ENCODE measurements around the gene MYF5. TPM values are rescaled to one million over a fixed set of nuclear protein-coding genes. Genes with fewer than 3 reads are reported as not detected.

MYF5 gene
- total and polyA plus RNA-seq, 9 of the 15 experiments (the other 6 are each of a cell fraction or from before 2014, with no cell fraction given), result not detected

- no peak for TF ChIP-seq PTTG1 (tag; IDR thresholded peaks at IDR 0.05; ENCODE audit: low read depth)
Observed at GRCh38 chr12:80711866-80712265, 4.8 kb upstream of the MYF5 start (continued).

- no peaks in the 10 kb centered on the region for H3K4me1 ChIP-seq (replicated peaks in 1 of 2; ENCODE audit: control insufficient read depth in 2 of 2, insufficient read depth in 2 of 2, low read length in 2 of 2)
- H3K9me3 ChIP-seq (replicated peaks; ENCODE audit: control insufficient read depth, insufficient read depth, low read depth, low read length), result no peaks in the 10 kb centered on the region
- no peak overlapping the region for H3K9ac ChIP-seq (ENCODE audit: insufficient read depth in 1 of 2, low read depth in 2 of 2, low read length in 2 of 2)
- no peak for TF ChIP-seq PHF8 (IDR thresholded peaks at IDR 0.05; ENCODE audit: borderline replicate concordance, low read length)
- TF ChIP-seq SMAD1 (IDR thresholded peaks at IDR 0.05; ENCODE audit: low read depth, low read length, partially characterized antibody), result no peak
- no peak for TF ChIP-seq AFF4 (CRISPR knock-in tag; IDR thresholded peaks at IDR 0.05)
- TF ChIP-seq NCOR1 (IDR thresholded peaks at IDR 0.05), result no peak
- no peak for TF ChIP-seq JUN (IDR thresholded peaks at IDR 0.05; ENCODE audit: borderline replicate concordance, low read depth, low read length)
- TF ChIP-seq JUN (CRISPR knock-in tag; IDR thresholded peaks at IDR 0.05; ENCODE audit: borderline replicate concordance), result no peak
- no peak for TF ChIP-seq ZC3H4 (CRISPR knock-in tag; IDR thresholded peaks at IDR 0.05; ENCODE audit: borderline replicate concordance)
- TF ChIP-seq NR2C1 (IDR thresholded peaks at IDR 0.05), result no peak
- TF ChIP-seq NR2C1 (tag; IDR thresholded peaks at IDR 0.05), result no peak
- TF ChIP-seq MTA3 (IDR thresholded peaks at IDR 0.05; ENCODE audit: borderline replicate concordance), result no peak
- no peak for TF ChIP-seq BCL6 (CRISPR knock-in tag; IDR thresholded peaks at IDR 0.05)
- TF ChIP-seq E2F1 (CRISPR knock-in tag; IDR thresholded peaks at IDR 0.05), result no peak
- H2AFZ ChIP-seq (ENCODE audit: low read depth, low read length), result no peak overlapping the region
- BruUV-seq (replicated peaks), result no TSS peak
- in situ Hi-C loops (cut with MboI), result no loop called here
- FAIRE-seq (no peak), DNase-seq (ENCODE audit: extremely low read depth in 1 of 4, low spot score in 3 of 4) (no peak), ATAC-seq (no peak)
- H3K27me3 ChIP-seq (ENCODE audit: control insufficient read depth in 2 of 2, insufficient read depth in 2 of 2, low read length in 2 of 2), result no peaks in the 10 kb centered on the region
- H3K27ac ChIP-seq (ENCODE audit: extremely low read depth, low read depth, low read length), result no peak overlapping the region
- CTCF ChIA-PET (ENCODE audit: low intra/inter-chr PET ratio), result no interaction called here
- no peak overlapping the region for H3K4me2 ChIP-seq (ENCODE audit: insufficient read depth, low read length)
- intact Hi-C loops (cut with micrococcal nuclease), result no loop called here
- no peaks in the 10 kb centered on the region for H3K9me1 ChIP-seq (ENCODE audit: control insufficient read depth, insufficient read depth, low read length)
- POLR2A ChIA-PET, result no interaction called here
- H3K36me3 ChIP-seq (ENCODE audit: control insufficient read depth, insufficient read depth, low read length), result no peaks in the 10 kb centered on the region
- no peaks in the 10 kb centered on the region for H4K20me1 ChIP-seq (replicated peaks; ENCODE audit: control insufficient read depth, insufficient read depth, low read length)
- H3K79me2 ChIP-seq (ENCODE audit: control insufficient read depth, insufficient read depth, low read length), result no peaks in the 10 kb centered on the region
- H3K4me3 ChIP-seq, result no peak overlapping the region
Observed at GRCh38 chr12:80712866-80713265, 3.8 kb upstream of the MYF5 start.

All from K562 (cell line).